DND-41 (cell line): ENCODE results near the gene CRYBB2.

Experiments
- ATAC-seq: fragments of 200-7000 bp; cut with Tn5 transposase; 3 replicates; pipeline ENCODE4 v1.9.1; 2021; ENCODE audit warnings: low read depth; ENCODE audit not compliant: insufficient read depth
- DNase-seq: peaks from one replicate; pipeline ENCODE4 v3.0.0-alpha.2; 2020
- H2AFZ ChIP-seq: 2 replicates; pipeline ENCODE4 v1.6.0; 2012; ENCODE audit warnings: low read depth, low read length
- H3K27ac ChIP-seq: 2 replicates; pipeline ENCODE4 v1.5.1; 2012; ENCODE audit warnings: low read length, inconsistent platforms
- H3K27me3 ChIP-seq: fragments of 200-600 bp; sonication (generic); 2 replicates; pipeline ENCODE4 v1.6.0; 2012; ENCODE audit warnings: low read length, mild to moderate bottlenecking, inconsistent platforms; ENCODE audit not compliant: insufficient read depth, poor library complexity
- H3K36me3 ChIP-seq: 2 replicates; pipeline ENCODE4 v1.5.1; 2012; ENCODE audit warnings: low read length, inconsistent platforms; ENCODE audit not compliant: insufficient read depth
- H3K4me1 ChIP-seq: 2 replicates; pipeline ENCODE4 v1.5.1; 2012; ENCODE audit warnings: mild to moderate bottlenecking, low read length; ENCODE audit not compliant: insufficient read depth
- H3K4me2 ChIP-seq: 2 replicates; pipeline ENCODE4 v1.6.0; 2012; ENCODE audit warnings: mild to moderate bottlenecking, moderate library complexity, low read length, inconsistent platforms; ENCODE audit not compliant: insufficient read depth
- H3K4me3 ChIP-seq, 2 experiments: fragments of 200-600 bp in 1 of 2; shearing (Covaris generic) in 1 of 2; 2 replicates each; pipeline ENCODE4 v1.5.1; 2012 to 2016; ENCODE audit warnings: inconsistent platforms in 2 of 2, low read length in 2 of 2, mild to moderate bottlenecking in 2 of 2, low read depth in 1 of 2, moderate library complexity in 1 of 2
- H3K79me2 ChIP-seq: 2 replicates; pipeline ENCODE4 v1.6.0; 2012; ENCODE audit warnings: low read length, inconsistent platforms; ENCODE audit not compliant: insufficient read depth
- H3K9ac ChIP-seq: 2 replicates; pipeline ENCODE4 v1.6.0; 2012; ENCODE audit warnings: low read depth, mild to moderate bottlenecking, inconsistent platforms, low read length, moderate library complexity
- H3K9me3 ChIP-seq: 2 replicates; pipeline ENCODE4 v1.5.1; 2012; ENCODE audit warnings: low read length, moderate library complexity, mild to moderate bottlenecking, inconsistent platforms; ENCODE audit not compliant: insufficient read depth, severe bottlenecking
- H4K20me1 ChIP-seq: 2 replicates; pipeline ENCODE4 v1.6.0; 2012; ENCODE audit warnings: low read length; ENCODE audit not compliant: insufficient read depth
- CTCF ChIP-seq: IDR thresholded peaks from 2 replicates; pipeline ENCODE4 v1.5.1; 2012; ENCODE audit warnings: borderline replicate concordance, low read length, moderate library complexity, mild to moderate bottlenecking; ENCODE audit not compliant: poor library complexity, severe bottlenecking; ENCODE audit errors: extremely low read depth
- EZH2 ChIP-seq: IDR thresholded peaks from 3 replicates; pipeline ENCODE4 v1.6.1; 2012; ENCODE audit warnings: borderline replicate concordance, low read depth, mild to moderate bottlenecking, moderate library complexity, low read length, inconsistent platforms; ENCODE audit not compliant: severe bottlenecking

CRYBB2 gene

GRCh38 chr22:25210793-25211192 lies 8.6 kb upstream of the CRYBB2 start:
- Histone ChIP-seq H3K36me3 (no peaks in the 10 kb centered on the region), H3K9me3 (no peaks in the 10 kb centered on the region), H3K4me2 (no peak overlapping the region), H3K27me3 (no peaks in the 10 kb centered on the region), H3K9ac (no peak overlapping the region), H4K20me1 (no peaks in the 10 kb centered on the region), H2AFZ (no peak overlapping the region), H3K79me2 (no peaks in the 10 kb centered on the region), H3K4me3 (no peak overlapping the region), H3K27ac (no peak overlapping the region), H3K4me1 (no peaks in the 10 kb centered on the region)
- ATAC-seq (no peak), DNase-seq (no peak)
- TF ChIP-seq CTCF (no peak), EZH2 (no peak)

- TF ChIP-seq EZH2 (no peak), CTCF (no peak)
- H3K9ac ChIP-seq = no peak overlapping the region
- no peak for DNase-seq
- no peak overlapping the region for H3K4me2 ChIP-seq
- no peak overlapping the region for H3K4me3 ChIP-seq
- no peaks in the 10 kb centered on the region for H3K9me3 ChIP-seq
- H3K4me1 ChIP-seq = no peaks in the 10 kb centered on the region
- no peaks in the 10 kb centered on the region for H3K36me3 ChIP-seq
- H3K27me3 ChIP-seq = no peaks in the 10 kb centered on the region
- H3K79me2 ChIP-seq = no peaks in the 10 kb centered on the region
- no peak overlapping the region for H3K27ac ChIP-seq
- H2AFZ ChIP-seq = no peak overlapping the region
- no peaks in the 10 kb centered on the region for H4K20me1 ChIP-seq
- no peak for ATAC-seq
These were observed 7.1 kb upstream of the CRYBB2 start for GRCh38 chr22:25212337-25212736.

GRCh38 chr22:25213221-25213620 lies 6.2 kb upstream of the CRYBB2 start:
- ATAC-seq = no peak

More at GRCh38 chr22:25213221-25213620, 6.2 kb upstream of the CRYBB2 start:
- H3K36me3 ChIP-seq = no peaks in the 10 kb centered on the region
- no peaks in the 10 kb centered on the region for H3K4me1 ChIP-seq
- H3K27ac ChIP-seq = no peak overlapping the region
- DNase-seq = no peak
- no peak overlapping the region for H2AFZ ChIP-seq
- TF ChIP-seq EZH2 (no peak), CTCF (no peak)
- no peak overlapping the region for H3K4me3 ChIP-seq
- H3K27me3 ChIP-seq = no peaks in the 10 kb centered on the region
- no peak overlapping the region for H3K9ac ChIP-seq
- no peaks in the 10 kb centered on the region for H3K9me3 ChIP-seq
- H4K20me1 ChIP-seq = no peaks in the 10 kb centered on the region
- H3K79me2 ChIP-seq = no peaks in the 10 kb centered on the region
- H3K4me2 ChIP-seq = no peak overlapping the region
